WI38 (cell line): ENCODE measurements around the gene AK8.

Experiments used
- H3K4me3 ChIP-seq: 2 replicates; pipeline ENCODE4 v1.5.1; 2011; ENCODE audit warnings: low read depth, mild to moderate bottlenecking, control low read depth, low read length
- CTCF ChIP-seq: IDR thresholded peaks from 2 replicates; pipeline ENCODE4 v1.5.1; 2012; ENCODE audit warnings: low read depth, mild to moderate bottlenecking, control low read depth, low read length

Gene AK8

GRCh38 chr9:132729235-132729890, 148.7 kb downstream of the AK8 start:
- no peak for TF ChIP-seq CTCF
- no peak overlapping the region for H3K4me3 ChIP-seq

- TF ChIP-seq CTCF = no peak
- no peak overlapping the region for H3K4me3 ChIP-seq
These were observed 149.6 kb downstream of the AK8 start for GRCh38 chr9:132728497-132728896.

GRCh38 chr9:132728071-132728470, 150.0 kb downstream of the AK8 start:
- H3K4me3 ChIP-seq = no peak overlapping the region
- TF ChIP-seq CTCF = no peak

- TF ChIP-seq CTCF = no peak
- H3K4me3 ChIP-seq = no peak overlapping the region
These were observed 151.4 kb downstream of the AK8 start for GRCh38 chr9:132726576-132727130.

GRCh38 chr9:132725306-132725705, 152.8 kb downstream of the AK8 start:
- TF ChIP-seq CTCF = no peak
- no peak overlapping the region for H3K4me3 ChIP-seq

- H3K4me3 ChIP-seq = no peak overlapping the region
- no peak for TF ChIP-seq CTCF
These were observed 154.3 kb downstream of the AK8 start for GRCh38 chr9:132723809-132724208.

- no peak for TF ChIP-seq CTCF
- H3K4me3 ChIP-seq = no peak overlapping the region
These were observed 155.5 kb downstream of the AK8 start for GRCh38 chr9:132722564-132723065.
